ENCODE measurements around the gene MOAP1. TPM values are rescaled to one million over a fixed set of nuclear protein-coding genes. Genes with fewer than 3 reads are reported as not detected.
A peak's percentile ranks its signal among the peaks of the same experiment; 100 is the strongest.
"Not testable (repeated sequence)": the region's sequence is repeated elsewhere in the genome, so short reads cannot be mapped to it uniquely, and the experiment has no call there.

Gene MOAP1
- 10 to 100 TPM; 39.6 to 44.7 (median 43.2) TPM for polyA plus RNA-seq (ENCODE audit: insufficient read length in 3 of 3)
- long read RNA-seq, donor 1, transcript MOAP1-201 (3 exons, 2,441 nt), result major isoform, 22 of 23 reads
- long read RNA-seq, donor 1, partial matches to known transcripts, result 0 of 23 reads
- long read RNA-seq, donor 1, other reads (novel, unspliced or antisense), result 0 of 23 reads
- long read RNA-seq, donor 2, transcript MOAP1-201 (3 exons, 2,441 nt), result major isoform, 18 of 20 reads
- long read RNA-seq, donor 2, partial matches to known transcripts, result 0 of 20 reads
- long read RNA-seq, donor 2, other reads (novel, unspliced or antisense), result 0 of 20 reads
- long read RNA-seq, donor 3, transcript MOAP1-202 (2 exons, 2,529 nt), result minor isoform, 6 of 16 reads
- long read RNA-seq, donor 3, transcript MOAP1-201 (3 exons, 2,441 nt), result major isoform, 10 of 16 reads
- long read RNA-seq, donor 3, partial matches to known transcripts, result 0 of 16 reads
- long read RNA-seq, donor 3, other reads (novel, unspliced or antisense), result 0 of 16 reads
- long read RNA-seq, donor 4, transcript MOAP1-202 (2 exons, 2,529 nt), result minor isoform, 8 of 35 reads
- long read RNA-seq, donor 4, transcript MOAP1-201 (3 exons, 2,441 nt), result major isoform, 27 of 35 reads
- long read RNA-seq, donor 4, partial matches to known transcripts, result 0 of 35 reads
- long read RNA-seq, donor 4, other reads (novel, unspliced or antisense), result 0 of 35 reads
- long read RNA-seq, donor 5, partial matches to known transcripts, result 0 of 1 reads
- long read RNA-seq, donor 5, other reads (novel, unspliced or antisense), result 0 of 1 reads
- long read RNA-seq, donor 6, transcript MOAP1-201 (3 exons, 2,441 nt), result major isoform, 15 of 17 reads
- long read RNA-seq, donor 6, partial matches to known transcripts, result 0 of 17 reads
- long read RNA-seq, donor 6, other reads (novel, unspliced or antisense), result 0 of 17 reads
- long read RNA-seq, donor 7, transcript MOAP1-201 (3 exons, 2,441 nt), result major isoform, 20 of 26 reads
- long read RNA-seq, donor 7, transcript MOAP1-202 (2 exons, 2,529 nt), result minor isoform, 6 of 26 reads
- long read RNA-seq, donor 7, partial matches to known transcripts, result 0 of 26 reads
- long read RNA-seq, donor 7, other reads (novel, unspliced or antisense), result 0 of 26 reads
- long read RNA-seq, donor 8, partial matches to known transcripts, result 0 of 6 reads
- long read RNA-seq, donor 8, other reads (novel, unspliced or antisense), result 0 of 6 reads
- long read RNA-seq, donor 9, transcript MOAP1-201 (3 exons, 2,441 nt), result major isoform, 20 of 22 reads
- long read RNA-seq, donor 9, partial matches to known transcripts, result 0 of 22 reads
- long read RNA-seq, donor 9, other reads (novel, unspliced or antisense), result 0 of 22 reads
- long read RNA-seq, donor 10, transcript MOAP1-201 (3 exons, 2,441 nt), result major isoform, 15 of 18 reads
- long read RNA-seq, donor 10, partial matches to known transcripts, result 0 of 18 reads
- long read RNA-seq, donor 10, other reads (novel, unspliced or antisense), result 0 of 18 reads
- long read RNA-seq, donor 11, transcript MOAP1-201 (3 exons, 2,441 nt), result major isoform, 13 of 87 reads
- long read RNA-seq, donor 11, partial matches to known transcripts, result 45 of 87 reads
- long read RNA-seq, donor 11, other reads (novel, unspliced or antisense), result 28 of 87 reads
- long read RNA-seq, donor 12, transcript MOAP1-201 (3 exons, 2,441 nt), result major isoform, 22 of 24 reads
- long read RNA-seq, donor 12, partial matches to known transcripts, result 0 of 24 reads
- long read RNA-seq, donor 12, other reads (novel, unspliced or antisense), result 0 of 24 reads
- long read RNA-seq, donor 13, partial matches to known transcripts, result 40 of 44 reads
- long read RNA-seq, donor 13, other reads (novel, unspliced or antisense), result 0 of 44 reads
- long read RNA-seq, donor 14, result 0 reads
- long read RNA-seq, donor 15, result 0 reads
- long read RNA-seq, donor 16, transcript MOAP1-201 (3 exons, 2,441 nt), result major isoform, 21 of 25 reads
- long read RNA-seq, donor 16, partial matches to known transcripts, result 0 of 25 reads
- long read RNA-seq, donor 16, other reads (novel, unspliced or antisense), result 0 of 25 reads

- DNase-seq, result peak; percentile 85
Observed at GRCh38 chr14:93184391-93185348, at the start of gene MOAP1, which contains the start of gene LYSET. Gene MOAP1 (minus strand): TSS chr14:93184897. CDS start chr14:93184242, 655 bp downstream. Gene LYSET (plus strand): TSS chr14:93185317. CDS start chr14:93185406, 89 bp downstream.

DNA sequence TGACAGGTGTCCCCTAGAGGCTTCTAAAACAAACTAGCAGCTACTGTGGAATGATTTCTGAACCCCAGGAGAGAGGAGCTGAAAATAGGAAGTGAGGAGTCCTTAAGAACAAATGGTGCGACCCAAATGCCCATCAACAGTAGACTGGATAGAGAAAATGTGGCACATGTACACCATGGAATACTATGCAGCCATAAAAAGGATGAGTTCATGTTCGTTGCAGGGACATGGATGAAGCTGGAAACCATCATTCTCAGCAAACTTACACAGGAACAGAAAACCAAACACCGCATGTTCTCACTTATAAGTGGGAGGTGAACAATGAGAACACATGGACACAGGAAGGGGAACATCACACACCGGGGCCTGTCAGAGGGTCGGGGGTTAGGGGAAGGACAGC is 48.4 kb upstream of the MOAP1 start:
- DNase-seq, result not testable (repeated sequence)

- no peak for DNase-seq
Observed at GRCh38 chr14:93232159-93232558, 47.5 kb upstream of the MOAP1 start.

GRCh38 chr14:93231129-93231979 is 46.7 kb upstream of the MOAP1 start:
- DNase-seq, result peak; percentile 31

- DNase-seq, result no peak
Observed at GRCh38 chr14:93230539-93230938, 45.8 kb upstream of the MOAP1 start.

GRCh38 chr14:93228550-93228949 is 43.9 kb upstream of the MOAP1 start:
- DNase-seq, result no peak

DNA sequence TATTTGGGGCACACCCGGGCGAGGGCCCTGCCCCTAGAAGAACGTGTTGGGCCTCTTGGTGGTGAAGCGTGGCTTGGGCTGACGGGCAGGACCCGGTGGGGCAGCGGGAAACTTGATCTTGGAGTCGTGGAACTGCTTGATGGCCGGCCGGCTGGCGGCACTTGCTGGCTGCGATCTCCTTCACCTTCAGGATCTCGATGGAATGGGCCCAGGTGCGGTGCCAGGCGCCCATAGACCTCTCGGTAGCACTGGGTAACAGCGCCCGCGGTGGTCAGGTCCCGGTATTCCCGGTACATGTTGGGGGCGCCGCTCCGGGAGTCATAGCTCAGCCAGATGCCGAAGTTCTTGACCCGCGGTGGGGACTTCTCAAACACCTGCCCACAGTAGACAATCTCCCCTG is 38.9 kb upstream of the MOAP1 start:
- no peak for DNase-seq

- DNase-seq, result no peak
Observed at GRCh38 chr14:93220509-93220908, 35.8 kb upstream of the MOAP1 start.

DNA sequence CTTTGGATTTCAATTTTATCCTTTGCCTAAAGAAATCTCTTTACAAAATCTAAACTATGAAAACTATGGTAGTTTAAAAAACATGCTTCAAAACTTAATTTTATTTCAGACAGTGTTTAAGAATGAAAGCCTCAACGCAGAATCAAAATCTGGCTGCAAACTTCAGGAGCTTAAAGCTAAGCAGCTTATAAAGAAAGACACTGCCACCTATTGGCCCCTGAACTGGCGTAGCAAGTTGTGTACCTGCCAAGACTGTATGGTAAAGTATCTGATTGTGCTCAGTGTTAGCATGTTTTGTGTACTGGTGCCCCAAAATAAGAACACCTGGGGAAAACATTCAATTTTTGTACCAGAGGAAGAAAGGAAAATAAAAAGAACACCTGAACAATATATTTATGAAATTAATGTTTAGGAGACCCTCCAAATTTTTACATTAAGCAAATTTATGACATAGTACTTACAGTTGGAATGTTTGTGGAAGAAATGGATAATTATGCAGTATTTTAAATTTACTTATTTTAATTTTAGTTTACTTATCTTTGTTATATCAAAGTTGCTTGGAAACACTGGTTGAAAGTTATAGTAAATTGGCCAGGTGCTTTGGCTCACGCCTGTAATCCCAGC is 34.5 kb upstream of the MOAP1 start:
- DNase-seq, result peak; percentile 48

- DNase-seq, result no peak
Observed at GRCh38 chr14:93214598-93214997, 29.9 kb upstream of the MOAP1 start.

- DNase-seq, result no peak
Observed at GRCh38 chr14:93212432-93212831, 27.7 kb upstream of the MOAP1 start.

- peak; percentile 57 for DNase-seq
Observed at GRCh38 chr14:93207468-93208308, 23.0 kb upstream of the MOAP1 start.

- DNase-seq, result peak; percentile 98
Observed at GRCh38 chr14:93206793-93207467, 22.2 kb upstream of the MOAP1 start, which contains the start of the genes GON7 and UBR7. Gene GON7 (minus strand): TSS chr14:93207065. CDS start chr14:93207037, 28 bp downstream. Gene UBR7 (plus strand): TSS chr14:93207256. CDS start chr14:93207292, 36 bp downstream.

GRCh38 chr14:93201155-93201704 is 16.5 kb upstream of the MOAP1 start:
- no peak for DNase-seq

DNA sequence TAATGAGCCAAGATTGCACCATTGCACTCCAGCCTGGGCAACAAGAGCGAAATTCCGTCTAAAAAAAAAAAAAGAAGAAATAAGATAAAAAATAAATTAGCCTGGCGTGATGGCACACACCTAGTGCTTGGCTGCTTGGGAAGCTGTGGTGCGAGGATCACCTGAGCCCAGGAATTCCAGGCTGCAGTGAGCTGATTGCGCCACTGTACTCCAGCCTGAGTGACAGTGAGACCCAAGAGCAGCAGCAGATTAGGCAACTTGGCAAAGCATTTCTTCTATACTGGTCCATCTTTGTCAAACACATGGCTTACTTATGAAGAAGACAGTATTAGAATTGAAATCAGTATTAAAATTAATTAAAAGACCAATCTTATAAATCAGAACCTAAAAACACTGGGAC is 15.9 kb upstream of the MOAP1 start:
- no peak for DNase-seq
